H54 (cell line): ENCODE results near the gene ASCL5.
"Not testable (repeated sequence)": the region's sequence is repeated elsewhere in the genome, so short reads cannot be mapped to it uniquely, and the experiment has no call there.

Source experiments
- DNase-seq: peaks from one replicate; pipeline ENCODE4 v3.0.0; 2011; ENCODE audit warnings: low spot score, mixed read lengths; ENCODE audit not compliant: insufficient read length
- FAIRE-seq: peaks from 3 replicates; lab custom pipeline; 2011; peaks lifted over from hg19 to GRCh38; lab: Jason Lieb, UNC
- POLR2A ChIP-seq: IDR thresholded peaks from 2 replicates; pipeline ENCODE4 v1.6.1; 2011; ENCODE audit warnings: low read depth, mild to moderate bottlenecking, low read length

ASCL5 gene

GRCh38 chr1:201163707-201164106 lies 36.7 kb upstream of the ASCL5 start:
- no peak for TF ChIP-seq POLR2A
- DNase-seq = no peak
- FAIRE-seq = no peak

- FAIRE-seq, DNase-seq: not testable (repeated sequence)
These were observed 36.1 kb upstream of the ASCL5 start for GRCh38 chr1:201163036-201163435.

- FAIRE-seq (no peak), DNase-seq (no peak)
- no peak for TF ChIP-seq POLR2A
These were observed 31.0 kb upstream of the ASCL5 start for GRCh38 chr1:201157949-201158348.

GRCh38 chr1:201156819-201157218 lies 29.8 kb upstream of the ASCL5 start:
- DNase-seq (no peak), FAIRE-seq (no peak)
- no peak for TF ChIP-seq POLR2A

- TF ChIP-seq POLR2A = no peak
- FAIRE-seq (no peak), DNase-seq (no peak)
These were observed 29.4 kb upstream of the ASCL5 start for GRCh38 chr1:201156346-201156745.

GRCh38 chr1:201155354-201155753 lies 28.4 kb upstream of the ASCL5 start:
- no peak for TF ChIP-seq POLR2A
- DNase-seq = no peak
- FAIRE-seq = no peak

- TF ChIP-seq POLR2A = no peak
- FAIRE-seq (no peak), DNase-seq (peak; percentile 83)
These were observed 27.6 kb upstream of the ASCL5 start, which contains the start of gene TMEM9 for GRCh38 chr1:201154389-201155165. TMEM9 (minus strand) TSS chr1:201154474; CDS start chr1:201153923, 551 bp downstream.

- DNase-seq (peak; percentile 75), FAIRE-seq (no peak)
- peak; percentile 32; the same call in 1 of the 2 replicates for TF ChIP-seq POLR2A
These were observed 26.7 kb upstream of the ASCL5 start for GRCh38 chr1:201153474-201154388.

GRCh38 chr1:201149400-201149799 lies 22.4 kb upstream of the ASCL5 start:
- no peak for TF ChIP-seq POLR2A
- DNase-seq (no peak), FAIRE-seq (no peak)

- FAIRE-seq = no peak
- no peak for DNase-seq
- TF ChIP-seq POLR2A = no peak
These were observed 20.5 kb upstream of the ASCL5 start for GRCh38 chr1:201147396-201148015.

- no peak for DNase-seq
- FAIRE-seq = no peak
- no peak for TF ChIP-seq POLR2A
These were observed 19.8 kb upstream of the ASCL5 start for GRCh38 chr1:201146626-201147390.

GRCh38 chr1:201145816-201146215 lies 18.8 kb upstream of the ASCL5 start:
- TF ChIP-seq POLR2A = no peak
- no peak for FAIRE-seq
- DNase-seq = no peak

- DNase-seq (no peak), FAIRE-seq (no peak)
- no peak for TF ChIP-seq POLR2A
These were observed 18.1 kb upstream of the ASCL5 start for GRCh38 chr1:201145132-201145531.

GRCh38 chr1:201144701-201145100 lies 17.7 kb upstream of the ASCL5 start:
- no peak for DNase-seq
- FAIRE-seq = no peak
- no peak for TF ChIP-seq POLR2A
